HepG2 (cell line): ENCODE results near the gene ELAVL2. TPM values are rescaled to one million over a fixed set of nuclear protein-coding genes. Genes with fewer than 3 reads are reported as not detected.

Experiments used
- ATAC-seq: fragments of 200-7000 bp; cut with Tn5 transposase; 3 replicates; pipeline ENCODE4 v1.9.1; 2020; ENCODE audit warnings: mild to moderate bottlenecking, moderate library complexity
- BruUV-seq: library from RNA; stranded (reverse); fragments of 400-500 nt; replicated peaks from 2 replicates; lab custom pipeline; 2021; lab: Mats Ljungman, UMichigan
- CTCF ChIA-PET: fragments of 300-600 bp; formaldehyde crosslinking; extraction: SDS; loops from one replicate; lab custom pipeline; 2021; ENCODE audit warnings: low total read pairs, inconsistent platforms, low intra/inter-chr PET ratio; lab: Yijun Ruan, JAX
- POLR2A ChIA-PET: fragments of 350-600 bp; sonication (Branson Sonifier 250); formaldehyde crosslinking; loops from one replicate; lab custom pipeline; 2020; ENCODE audit warnings: antibody characterized with exemption, inconsistent platforms; lab: Yijun Ruan, JAX
- DNase-seq: peaks from one replicate; pipeline ENCODE4 v3.0.0-alpha.2; 2015; ENCODE audit warnings: low spot score
- FAIRE-seq: peaks from 3 replicates; lab custom pipeline; 2011; peaks lifted over from hg19 to GRCh38; lab: Jason Lieb, UNC
- H2AFZ ChIP-seq: one replicate; pipeline ENCODE4 v1.6.1; 2011; ENCODE audit warnings: low read length, inconsistent platforms
- H3K27ac ChIP-seq: fragments of 300-600 bp; 3 replicates; pipeline ENCODE4 v1.8.0; 2011; ENCODE audit warnings: mixed run types, mild to moderate bottlenecking, mixed read lengths, low read length, inconsistent platforms; ENCODE audit not compliant: insufficient read depth; ENCODE audit errors: extremely low read length
- H3K27me3 ChIP-seq, 2 experiments: fragments of 200-600 bp in 1 of 2; 2 replicates in 1 of 2; 3 replicates in 1 of 2; pipeline versions ENCODE4 v1.6.0 to v1.8.0; 2011; ENCODE audit warnings: low read length in 2 of 2, mild to moderate bottlenecking in 2 of 2, moderate library complexity in 2 of 2, inconsistent platforms in 1 of 2; ENCODE audit not compliant: insufficient read depth in 2 of 2, control insufficient read depth in 1 of 2
- H3K36me3 ChIP-seq, 2 experiments: fragments of 200-600 bp in 1 of 2; replicated peaks in 1 of 2; 2 replicates in 1 of 2; 3 replicates in 1 of 2; pipeline versions ENCODE4 v1.5.1 to v1.8.0; 2011; ENCODE audit warnings: low read length in 2 of 2, inconsistent platforms in 1 of 2; ENCODE audit not compliant: insufficient read depth in 2 of 2, control insufficient read depth in 1 of 2
- H3K4me1 ChIP-seq: 2 replicates; pipeline ENCODE4 v1.5.1; 2012; ENCODE audit warnings: low read length, inconsistent platforms; ENCODE audit not compliant: insufficient read depth
- H3K4me2 ChIP-seq: 2 replicates; pipeline ENCODE4 v1.6.0; 2011; ENCODE audit warnings: low read depth, low read length, inconsistent platforms
- H3K4me3 ChIP-seq, 3 experiments: fragments of 200-600 bp in 1 of 3; sonication (generic), shearing (Covaris generic) in 1 of 3; replicated peaks in 1 of 3; 2 replicates each; pipeline ENCODE4 v1.5.1; 2011 to 2016; ENCODE audit warnings: low read length in 3 of 3, inconsistent platforms in 2 of 3, low read depth in 2 of 3, mild to moderate bottlenecking in 2 of 3, control low read depth in 1 of 3, mixed read lengths in 1 of 3; ENCODE audit not compliant: insufficient read depth in 1 of 3
- H3K79me2 ChIP-seq: one replicate; pipeline ENCODE4 v1.6.1; 2011; ENCODE audit warnings: low read length, inconsistent platforms; ENCODE audit not compliant: insufficient read depth
- H3K9ac ChIP-seq: 2 replicates; pipeline ENCODE4 v1.6.0; 2011; ENCODE audit warnings: mild to moderate bottlenecking, low read depth, low read length, inconsistent platforms; ENCODE audit not compliant: insufficient read depth
- H3K9me3 ChIP-seq: 2 replicates; pipeline ENCODE4 v1.5.1; 2012; ENCODE audit warnings: mild to moderate bottlenecking, low read length
- H4K20me1 ChIP-seq: 2 replicates; pipeline ENCODE4 v1.6.0; 2011; ENCODE audit warnings: inconsistent platforms, mild to moderate bottlenecking, low read length, moderate library complexity; ENCODE audit not compliant: insufficient read depth
- BCL3 ChIP-seq: sonication (generic); formaldehyde crosslinking; IDR thresholded peaks from 2 replicates; pipeline ENCODE4 v1.5.1; 2020; ENCODE audit warnings: mild to moderate bottlenecking, missing genetic modification reagents, moderate library complexity
- DPF2 ChIP-seq: sonication (generic); formaldehyde crosslinking; IDR thresholded peaks from 2 replicates; pipeline ENCODE4 v1.4.0; 2020; ENCODE audit warnings: mild to moderate bottlenecking, low read depth, missing genetic modification reagents, borderline replicate concordance
- KAT7 ChIP-seq: IDR thresholded peaks from 2 replicates; pipeline ENCODE4 v1.6.1; 2018; ENCODE audit warnings: borderline replicate concordance, missing compliant biosample characterization
- MLX ChIP-seq: IDR thresholded peaks from 2 replicates; pipeline ENCODE4 v1.6.1; 2016
- MYPOP ChIP-seq: sonication (generic); formaldehyde crosslinking; IDR thresholded peaks from 2 replicates; pipeline ENCODE4 v1.8.1; 2023; ENCODE audit warnings: mild to moderate bottlenecking, moderate library complexity, missing genetic modification reagents
- PRDM15 ChIP-seq: sonication (generic); formaldehyde crosslinking; IDR thresholded peaks from 2 replicates; pipeline ENCODE4 v1.4.0; 2020; ENCODE audit warnings: missing genetic modification reagents
- SOX5 ChIP-seq: IDR thresholded peaks from 2 replicates; pipeline ENCODE4 v1.6.1; 2016; ENCODE audit warnings: borderline replicate concordance
- SP140L ChIP-seq: sonication (generic); formaldehyde crosslinking; IDR thresholded peaks from 2 replicates; pipeline ENCODE4 v1.4.0; 2020; ENCODE audit warnings: missing genetic modification reagents, borderline replicate concordance
- ZBTB26 ChIP-seq: IDR thresholded peaks from 2 replicates; pipeline ENCODE4 v1.6.1; 2016; ENCODE audit warnings: missing compliant biosample characterization, missing genetic modification reagents, borderline replicate concordance
- ZNF280B ChIP-seq: sonication (generic); formaldehyde crosslinking; IDR thresholded peaks from 2 replicates; pipeline ENCODE4 v1.5.0; 2020; ENCODE audit warnings: missing genetic modification reagents, mild to moderate bottlenecking, borderline replicate concordance
- ZNF576 ChIP-seq: sonication (generic); formaldehyde crosslinking; IDR thresholded peaks from 2 replicates; pipeline ENCODE4 v1.4.0; 2020; ENCODE audit warnings: mild to moderate bottlenecking, missing genetic modification reagents
- WGBS: methylation state at CpG from one replicate; pipeline ENCODE4 v1.1.6; 2017; ENCODE audit warnings: low lambda C conversion rate; 5-methylcytosine and 5-hydroxymethylcytosine counted together
- in situ Hi-C: cut with HindIII; loops from 2 replicates; pipeline ENCODE4 v1.10.0; 2017; ENCODE audit warnings: low pct_unique_long_range_greater_than_20kb; ENCODE audit not compliant: extremely low pct_ligation_motif_present
- intact Hi-C: fragments of 100-400 bp; cut with micrococcal nuclease; formaldehyde crosslinking; loops from one replicate; pipeline ENCODE4 v1.10.0; 2022; ENCODE audit not compliant: unreplicated experiment
- polyA plus RNA-seq, 8 experiments: library from polyadenylated mRNA; depleted of rRNA in 3 of 8; stranded (reverse) in 7 of 8; unstranded in 1 of 8; fragments of >200 nt; fragmentation: Illumina TruSeq in 4 of 8; extraction: Trizol in 4 of 8; gene quantifications; 2 replicates each; pipeline versions ENCODE4 v1.2.1 to v1.2.3, GENCODE V29; 2011 to 2016; ENCODE audit warnings: low read depth in 4 of 8, missing spikeins in 1 of 8, mixed read lengths in 1 of 8; ENCODE audit not compliant: insufficient read depth in 1 of 8
- total RNA-seq, 5 experiments: library from RNA; depleted of rRNA; stranded (reverse); fragments of >200 nt; fragmentation: Illumina TruSeq; extraction: Trizol; gene quantifications; 2 replicates each; pipeline ENCODE4 v1.2.3, GENCODE V29; 2016; ENCODE audit warnings: low read depth in 1 of 5

The ELAVL2 gene
- total and polyA plus RNA-seq, 2 of the 13 experiments (the other 11 are each of a cell fraction or from before 2014, with no cell fraction given): not detected

GRCh38 chr9:23822261-23823169 is 3.5 kb downstream of the ELAVL2 start:
- Histone ChIP-seq H2AFZ (no peak overlapping the region), H3K4me1 (no peaks in the 10 kb centered on the region), H3K9me3 (no peaks in the 10 kb centered on the region), H3K79me2 (no peaks in the 10 kb centered on the region), H3K36me3 (no peaks in the 10 kb centered on the region), H3K27me3 (peaks cover 0 to 11% of the 10 kb centered on the region in 2 experiments; a peak in 3 of 5 replicates), H3K4me2 (no peak overlapping the region), H3K9ac (no peak overlapping the region), H3K4me3 (no peak overlapping the region), H4K20me1 (no peaks in the 10 kb centered on the region), H3K27ac (no peak overlapping the region)
- FAIRE-seq (no peak), ATAC-seq (no peak), DNase-seq (no peak)
- in situ Hi-C loops (no loop called here), intact Hi-C loops (no loop called here)
- WGBS: 67% methylated on average over 40 of the region's 46 CpGs
- no TSS peak for BruUV-seq
- ChIA-PET CTCF (no interaction called here), POLR2A (no interaction called here)
- no peak for TF ChIP-seq SOX5 (CRISPR knock-in tag)
- TF ChIP-seq SP140L: no peak
- no peak for TF ChIP-seq MLX (CRISPR knock-in tag)
- TF ChIP-seq DPF2 (CRISPR knock-in tag): no peak
- no peak for TF ChIP-seq BCL3
- TF ChIP-seq ZBTB26 (CRISPR knock-in tag): no peak
- TF ChIP-seq MYPOP (CRISPR knock-in tag): no peak
- no peak for TF ChIP-seq KAT7 (CRISPR knock-in tag)
- TF ChIP-seq ZNF280B (CRISPR knock-in tag): no peak
- no peak for TF ChIP-seq ZNF576
- no peak for TF ChIP-seq PRDM15 (CRISPR knock-in tag)
